ENCODE data around the gene ZNHIT2.

DNA sequence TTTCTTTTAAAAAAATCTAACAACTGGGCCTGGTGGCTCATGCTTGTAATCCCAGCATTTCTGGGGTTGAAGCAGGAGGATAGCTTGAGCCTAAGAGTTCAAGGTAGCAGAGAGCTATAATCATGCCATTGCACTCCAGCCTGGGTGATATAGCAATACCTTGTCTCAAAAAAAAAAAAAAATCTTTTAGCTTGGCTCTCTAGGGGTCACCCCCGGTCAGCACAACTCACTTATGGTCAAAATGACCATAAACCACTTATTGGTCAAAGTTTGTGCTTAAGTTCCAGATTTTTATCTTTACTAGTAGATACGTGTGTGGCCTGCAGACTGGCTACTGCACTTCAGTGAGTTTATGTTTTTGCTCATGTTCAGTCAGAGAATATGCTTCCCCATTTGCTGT lies 46.2 kb upstream of the ZNHIT2 start:
- TF ChIP-seq, protein P1, sequence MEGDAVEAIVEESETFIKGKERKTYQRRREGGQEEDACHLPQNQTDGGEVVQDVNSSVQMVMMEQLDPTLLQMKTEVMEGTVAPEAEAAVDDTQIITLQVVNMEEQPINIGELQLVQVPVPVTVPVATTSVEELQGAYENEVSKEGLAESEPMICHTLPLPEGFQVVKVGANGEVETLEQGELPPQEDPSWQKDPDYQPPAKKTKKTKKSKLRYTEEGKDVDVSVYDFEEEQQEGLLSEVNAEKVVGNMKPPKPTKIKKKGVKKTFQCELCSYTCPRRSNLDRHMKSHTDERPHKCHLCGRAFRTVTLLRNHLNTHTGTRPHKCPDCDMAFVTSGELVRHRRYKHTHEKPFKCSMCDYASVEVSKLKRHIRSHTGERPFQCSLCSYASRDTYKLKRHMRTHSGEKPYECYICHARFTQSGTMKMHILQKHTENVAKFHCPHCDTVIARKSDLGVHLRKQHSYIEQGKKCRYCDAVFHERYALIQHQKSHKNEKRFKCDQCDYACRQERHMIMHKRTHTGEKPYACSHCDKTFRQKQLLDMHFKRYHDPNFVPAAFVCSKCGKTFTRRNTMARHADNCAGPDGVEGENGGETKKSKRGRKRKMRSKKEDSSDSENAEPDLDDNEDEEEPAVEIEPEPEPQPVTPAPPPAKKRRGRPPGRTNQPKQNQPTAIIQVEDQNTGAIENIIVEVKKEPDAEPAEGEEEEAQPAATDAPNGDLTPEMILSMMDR (IDR thresholded peaks at IDR 0.05) = no peak
- no peak for TF ChIP-seq POLR2A (IDR thresholded peaks at IDR 0.05)
